ENCODE data around the gene PAX5.

The PAX5 gene

DNA sequence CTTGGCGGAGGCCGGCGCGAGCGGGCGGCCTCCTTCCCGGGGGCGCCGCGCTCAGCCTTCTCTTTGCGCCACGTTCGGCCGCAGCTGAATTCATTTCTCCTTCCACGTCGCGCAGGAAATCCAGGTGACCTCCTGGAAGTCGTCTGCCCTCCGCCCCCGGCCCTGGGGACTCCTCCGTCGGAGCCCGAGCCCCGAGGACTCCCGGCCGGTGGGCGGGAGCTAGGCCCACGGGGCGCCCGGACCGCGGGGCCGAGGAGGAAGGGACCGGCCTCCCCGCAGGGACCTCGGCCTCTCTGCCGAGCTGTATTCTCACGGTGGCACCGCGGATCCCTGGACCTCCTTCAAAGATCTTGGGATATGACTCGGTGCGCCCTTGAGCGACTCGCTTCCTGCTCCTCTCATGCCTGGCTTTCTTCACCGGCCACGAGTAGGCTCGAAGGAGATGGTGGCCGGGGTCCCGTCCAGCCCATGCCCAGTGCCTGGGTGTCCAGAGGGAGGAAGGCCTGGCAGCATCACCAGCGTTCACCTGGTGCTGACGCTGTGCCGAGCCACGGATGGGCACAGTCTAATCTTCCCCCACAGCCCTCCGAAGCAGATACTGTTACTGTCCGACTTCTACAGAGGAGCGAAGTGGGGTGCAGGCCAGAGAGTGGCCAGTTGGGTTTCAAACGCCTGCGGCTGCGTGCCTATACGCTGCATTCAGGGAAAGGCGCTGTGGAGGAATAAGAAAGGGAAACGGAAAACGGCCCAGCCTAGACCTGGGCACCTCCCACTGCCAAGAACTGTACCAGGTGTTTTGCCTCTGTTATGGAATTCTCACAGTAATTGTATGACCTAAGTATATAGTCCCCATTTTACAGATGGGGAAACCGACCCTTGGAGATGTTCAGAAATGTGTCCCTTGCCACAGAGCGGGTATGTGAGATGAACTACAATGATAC lies 47.3 kb downstream of the PAX5 start:
- TF ChIP-seq, protein P1, sequence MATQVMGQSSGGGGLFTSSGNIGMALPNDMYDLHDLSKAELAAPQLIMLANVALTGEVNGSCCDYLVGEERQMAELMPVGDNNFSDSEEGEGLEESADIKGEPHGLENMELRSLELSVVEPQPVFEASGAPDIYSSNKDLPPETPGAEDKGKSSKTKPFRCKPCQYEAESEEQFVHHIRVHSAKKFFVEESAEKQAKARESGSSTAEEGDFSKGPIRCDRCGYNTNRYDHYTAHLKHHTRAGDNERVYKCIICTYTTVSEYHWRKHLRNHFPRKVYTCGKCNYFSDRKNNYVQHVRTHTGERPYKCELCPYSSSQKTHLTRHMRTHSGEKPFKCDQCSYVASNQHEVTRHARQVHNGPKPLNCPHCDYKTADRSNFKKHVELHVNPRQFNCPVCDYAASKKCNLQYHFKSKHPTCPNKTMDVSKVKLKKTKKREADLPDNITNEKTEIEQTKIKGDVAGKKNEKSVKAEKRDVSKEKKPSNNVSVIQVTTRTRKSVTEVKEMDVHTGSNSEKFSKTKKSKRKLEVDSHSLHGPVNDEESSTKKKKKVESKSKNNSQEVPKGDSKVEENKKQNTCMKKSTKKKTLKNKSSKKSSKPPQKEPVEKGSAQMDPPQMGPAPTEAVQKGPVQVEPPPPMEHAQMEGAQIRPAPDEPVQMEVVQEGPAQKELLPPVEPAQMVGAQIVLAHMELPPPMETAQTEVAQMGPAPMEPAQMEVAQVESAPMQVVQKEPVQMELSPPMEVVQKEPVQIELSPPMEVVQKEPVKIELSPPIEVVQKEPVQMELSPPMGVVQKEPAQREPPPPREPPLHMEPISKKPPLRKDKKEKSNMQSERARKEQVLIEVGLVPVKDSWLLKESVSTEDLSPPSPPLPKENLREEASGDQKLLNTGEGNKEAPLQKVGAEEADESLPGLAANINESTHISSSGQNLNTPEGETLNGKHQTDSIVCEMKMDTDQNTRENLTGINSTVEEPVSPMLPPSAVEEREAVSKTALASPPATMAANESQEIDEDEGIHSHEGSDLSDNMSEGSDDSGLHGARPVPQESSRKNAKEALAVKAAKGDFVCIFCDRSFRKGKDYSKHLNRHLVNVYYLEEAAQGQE (IDR thresholded peaks at IDR 0.05; ENCODE audit: insufficient read depth in 1 of 2, low read depth in 2 of 2, low read length in 2 of 2): no peak
- no peak for TF ChIP-seq TAF1 (IDR thresholded peaks at IDR 0.05; ENCODE audit: borderline replicate concordance, insufficient read depth, low read length)
- no peak for TF ChIP-seq SIN3A (IDR thresholded peaks at IDR 0.05; ENCODE audit: borderline replicate concordance, insufficient read depth, low read length)
- no peak for TF ChIP-seq FOXP2 (optimal IDR thresholded peaks at IDR 0.05; ENCODE audit: borderline replicate concordance, extremely low read depth, extremely low read length, insufficient read depth)
- TF ChIP-seq POLR2AphosphoS5 (IDR thresholded peaks at IDR 0.05; ENCODE audit: low read depth, low read length): no peak

DNA sequence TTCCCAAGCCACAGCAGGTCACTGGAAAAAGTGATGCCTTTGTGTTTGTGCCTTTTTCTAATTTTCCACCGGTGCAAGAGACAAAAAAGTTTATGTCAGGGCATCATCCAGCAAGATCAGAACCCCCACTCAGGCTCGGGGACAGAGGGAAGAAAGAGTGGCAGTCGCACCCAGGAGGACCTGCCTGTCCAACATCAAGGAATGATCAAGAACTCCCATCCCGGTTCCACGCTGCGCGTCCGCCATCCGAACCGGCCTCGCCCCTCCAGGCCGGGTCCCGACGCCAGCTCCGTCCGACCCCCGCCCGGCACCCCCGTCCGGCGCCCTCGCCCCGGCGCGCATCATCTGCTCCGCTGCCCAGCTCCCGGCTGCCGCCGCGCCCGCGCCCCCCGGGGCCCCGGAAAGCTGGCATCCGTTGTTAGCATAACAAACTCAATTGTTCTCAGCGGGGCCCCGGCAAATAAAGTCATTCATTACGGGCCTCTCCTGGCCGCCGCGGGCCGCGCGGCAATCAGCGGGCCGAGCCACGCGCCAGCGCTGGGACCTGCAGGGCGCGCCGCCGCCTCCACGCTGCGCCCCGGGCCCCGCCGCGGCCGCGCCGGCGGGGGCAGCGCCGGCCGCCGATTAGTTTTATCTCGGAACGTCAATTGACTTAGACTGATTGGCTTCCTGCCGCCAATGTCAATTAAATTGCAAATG lies 48.1 kb downstream of the PAX5 start:
- TF ChIP-seq FOXP2 (optimal IDR thresholded peaks at IDR 0.05; ENCODE audit: borderline replicate concordance, extremely low read depth, extremely low read length, insufficient read depth): no peak
- TF ChIP-seq SIN3A (IDR thresholded peaks at IDR 0.05; ENCODE audit: borderline replicate concordance, insufficient read depth, low read length): no peak
- TF ChIP-seq, protein P1 (IDR thresholded peaks at IDR 0.05; ENCODE audit: insufficient read depth in 1 of 2, low read depth in 2 of 2, low read length in 2 of 2): no peak
- TF ChIP-seq POLR2AphosphoS5 (IDR thresholded peaks at IDR 0.05; ENCODE audit: low read depth, low read length): no peak
- no peak for TF ChIP-seq TAF1 (IDR thresholded peaks at IDR 0.05; ENCODE audit: borderline replicate concordance, insufficient read depth, low read length)

DNA sequence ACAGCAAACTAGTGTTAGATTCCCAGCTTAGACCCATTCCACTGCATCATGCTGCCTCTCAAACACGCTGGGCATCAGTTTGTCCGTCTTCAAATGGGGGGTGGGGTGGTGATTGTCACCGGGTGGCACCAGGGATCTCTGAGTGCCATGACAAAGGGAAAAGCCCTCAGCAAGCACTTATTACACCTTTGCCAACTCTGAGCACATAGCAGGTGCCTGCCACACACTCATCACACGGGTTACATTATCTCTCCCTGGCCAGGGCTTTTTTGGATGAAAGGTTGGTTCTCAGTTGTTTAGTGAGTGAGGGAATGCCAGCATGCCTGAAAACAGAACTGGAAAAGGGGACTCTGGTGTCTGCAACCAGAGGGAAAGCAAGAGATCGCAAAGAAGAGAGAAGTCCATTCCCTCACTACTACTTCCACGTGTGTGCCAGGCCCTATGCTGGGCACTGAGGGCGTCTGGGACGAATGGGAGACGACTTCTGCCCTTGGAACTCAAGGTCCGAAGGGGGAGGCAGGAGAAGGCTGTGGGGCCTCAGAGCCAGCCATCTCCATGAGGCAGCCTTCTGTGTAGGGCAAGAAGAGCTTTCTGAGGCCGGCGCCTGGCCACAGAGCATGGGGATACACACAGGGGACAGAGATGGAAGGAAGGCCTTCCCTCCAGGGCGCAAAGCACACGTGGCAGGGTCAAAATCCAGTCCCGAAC lies 48.9 kb downstream of the PAX5 start:
- no peak for TF ChIP-seq FOXP2 (optimal IDR thresholded peaks at IDR 0.05; ENCODE audit: borderline replicate concordance, extremely low read depth, extremely low read length, insufficient read depth)
- no peak for TF ChIP-seq TAF1 (IDR thresholded peaks at IDR 0.05; ENCODE audit: borderline replicate concordance, insufficient read depth, low read length)
- TF ChIP-seq POLR2AphosphoS5 (IDR thresholded peaks at IDR 0.05; ENCODE audit: low read depth, low read length): no peak
- TF ChIP-seq, protein P1 (IDR thresholded peaks at IDR 0.05; ENCODE audit: insufficient read depth in 1 of 2, low read depth in 2 of 2, low read length in 2 of 2): no peak
- TF ChIP-seq SIN3A (IDR thresholded peaks at IDR 0.05; ENCODE audit: borderline replicate concordance, insufficient read depth, low read length): no peak

GRCh38 chr9:36980148-36980974 lies 53.7 kb downstream of the PAX5 start:
- TF ChIP-seq, protein P1 (IDR thresholded peaks at IDR 0.05; ENCODE audit: insufficient read depth in 1 of 2, low read depth in 2 of 2, low read length in 2 of 2): no peak
- TF ChIP-seq POLR2AphosphoS5 (IDR thresholded peaks at IDR 0.05; ENCODE audit: low read depth, low read length): no peak
- TF ChIP-seq TAF1 (IDR thresholded peaks at IDR 0.05; ENCODE audit: borderline replicate concordance, insufficient read depth, low read length): no peak
- TF ChIP-seq FOXP2 (optimal IDR thresholded peaks at IDR 0.05; ENCODE audit: borderline replicate concordance, extremely low read depth, extremely low read length, insufficient read depth): no peak
- no peak for TF ChIP-seq SIN3A (IDR thresholded peaks at IDR 0.05; ENCODE audit: borderline replicate concordance, insufficient read depth, low read length)

Measured in PFSK-1 (cell line).